NOMO-1 (cell line): ENCODE data around the gene PI16.
"Not testable (repeated sequence)": the region's sequence is repeated elsewhere in the genome, so short reads cannot be mapped to it uniquely, and the experiment has no call there.

ENCODE experiments used
- DNase-seq, 2 experiments: peaks; one replicate each; lab custom pipeline; 2025; ENCODE audit not compliant: unreplicated experiment in 2 of 2; lab: John Stamatoyannopoulos, UW

Gene PI16

GRCh38 chr6:36927691-36928546 is 26.6 kb upstream of the PI16 start:
- DNase-seq, result no peak

DNA sequence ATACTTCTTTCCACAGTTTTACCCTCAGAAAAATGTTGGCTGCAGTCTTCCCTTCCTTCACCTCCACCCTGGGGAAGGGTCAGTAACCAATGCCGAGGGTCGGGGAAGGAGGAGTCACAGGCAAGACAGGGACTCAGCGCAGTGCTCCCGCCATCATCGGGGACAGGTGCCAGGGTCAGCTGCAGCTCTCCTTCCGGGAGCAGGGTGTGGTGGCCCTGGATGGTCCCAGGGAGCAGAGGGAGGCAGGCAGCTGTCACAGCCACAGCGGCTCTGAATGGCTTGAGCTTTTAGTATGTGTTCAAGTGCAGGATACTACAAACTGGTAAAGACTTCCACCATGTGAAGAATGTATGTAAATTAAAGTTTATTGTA is 26.0 kb upstream of the PI16 start:
- DNase-seq, result no peak

GRCh38 chr6:36929152-36929551 is 25.4 kb upstream of the PI16 start:
- no peak for DNase-seq

- DNase-seq, result no peak
Measured at GRCh38 chr6:36929607-36930006, 24.9 kb upstream of the PI16 start.

DNA sequence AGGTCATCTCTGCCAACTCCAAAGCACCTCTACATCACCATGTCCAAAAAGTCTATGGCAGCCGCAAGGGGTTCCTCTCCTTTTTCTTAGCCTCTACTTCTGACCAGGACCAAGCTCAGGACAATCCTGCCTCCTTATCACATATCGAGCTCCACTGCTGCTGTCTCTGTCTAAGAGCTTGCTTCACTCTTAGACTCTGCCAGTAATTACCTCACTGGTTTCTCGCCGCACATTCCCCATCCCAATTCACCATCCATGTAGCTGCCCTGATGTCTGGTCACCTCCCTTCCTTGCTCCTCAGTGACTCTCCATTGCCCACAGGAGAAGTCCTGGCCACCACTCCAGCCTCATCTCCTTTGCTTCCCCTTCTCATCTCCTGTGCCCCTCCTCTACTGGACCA is 24.1 kb upstream of the PI16 start:
- DNase-seq, result no peak

DNA sequence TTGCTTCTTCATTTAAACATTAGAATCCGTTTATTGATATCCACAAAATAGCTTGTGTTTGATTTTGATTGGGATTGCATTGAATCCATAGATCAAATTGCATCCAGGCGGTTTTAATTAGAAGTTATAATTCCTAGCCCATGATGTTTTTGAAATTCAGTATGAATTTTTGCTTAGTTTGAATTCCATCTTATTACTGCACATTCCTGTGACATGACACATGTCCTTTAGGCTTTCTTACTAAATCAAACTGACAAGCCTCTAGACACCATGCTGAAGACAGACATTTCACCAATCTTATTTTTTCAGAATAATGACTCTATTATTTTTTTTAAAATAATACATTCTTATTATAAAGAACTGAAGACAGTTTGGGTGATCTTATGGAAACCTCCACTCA is 21.4 kb upstream of the PI16 start:
- no peak for DNase-seq

DNA sequence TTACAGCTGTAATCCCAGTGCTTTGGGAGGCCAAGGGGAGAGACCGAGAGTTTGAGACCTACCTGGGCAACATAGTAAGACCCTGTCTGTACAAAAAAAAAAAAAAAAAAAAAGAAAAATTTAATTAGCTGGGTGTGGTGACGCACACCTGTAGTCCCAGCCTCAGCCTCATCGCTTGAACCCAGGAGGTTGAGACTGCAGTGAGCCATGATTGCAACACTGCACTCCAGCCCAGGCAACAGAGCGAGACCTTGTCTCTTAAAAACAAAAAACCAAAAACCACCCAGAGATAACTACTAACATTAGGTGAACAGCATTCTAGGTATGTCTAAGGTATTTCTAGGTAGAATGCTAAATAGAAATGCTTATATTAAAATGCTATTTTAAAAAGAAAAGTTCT is 21.0 kb upstream of the PI16 start:
- no peak for DNase-seq

GRCh38 chr6:36934901-36935300 is 19.6 kb upstream of the PI16 start:
- DNase-seq, result no peak

- DNase-seq, result no peak
Measured at GRCh38 chr6:36936824-36937223, 17.7 kb upstream of the PI16 start.

- no peak for DNase-seq
Measured at GRCh38 chr6:36937896-36938295, 16.6 kb upstream of the PI16 start.

GRCh38 chr6:36938536-36938935 is 16.0 kb upstream of the PI16 start:
- no peak for DNase-seq

- DNase-seq, result not testable (repeated sequence)
Measured at GRCh38 chr6:36939005-36939404, 15.5 kb upstream of the PI16 start.

GRCh38 chr6:36940027-36940426 is 14.5 kb upstream of the PI16 start:
- no peak for DNase-seq

GRCh38 chr6:36941561-36941960 is 13.0 kb upstream of the PI16 start:
- DNase-seq, result not testable (repeated sequence)

DNA sequence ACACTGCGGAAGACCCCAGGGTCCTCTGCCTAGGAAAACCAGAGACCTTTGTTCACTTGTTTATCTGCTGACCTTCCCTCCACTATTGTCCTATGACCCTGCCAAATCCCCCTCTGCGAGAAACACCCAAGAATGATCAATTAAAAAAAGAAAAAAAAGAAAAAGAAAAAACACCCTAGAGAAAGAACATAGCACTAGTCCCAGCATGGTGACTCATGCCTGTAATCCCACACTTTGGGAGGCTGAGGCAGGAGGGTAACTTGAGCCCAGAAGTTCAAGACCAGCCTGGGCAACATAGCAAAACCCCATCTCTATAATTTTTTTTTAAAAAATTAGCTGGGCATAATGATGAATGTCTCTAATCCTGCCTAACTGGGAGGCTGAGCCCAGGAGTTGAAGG is 12.2 kb upstream of the PI16 start:
- DNase-seq, result not testable (repeated sequence)

DNA sequence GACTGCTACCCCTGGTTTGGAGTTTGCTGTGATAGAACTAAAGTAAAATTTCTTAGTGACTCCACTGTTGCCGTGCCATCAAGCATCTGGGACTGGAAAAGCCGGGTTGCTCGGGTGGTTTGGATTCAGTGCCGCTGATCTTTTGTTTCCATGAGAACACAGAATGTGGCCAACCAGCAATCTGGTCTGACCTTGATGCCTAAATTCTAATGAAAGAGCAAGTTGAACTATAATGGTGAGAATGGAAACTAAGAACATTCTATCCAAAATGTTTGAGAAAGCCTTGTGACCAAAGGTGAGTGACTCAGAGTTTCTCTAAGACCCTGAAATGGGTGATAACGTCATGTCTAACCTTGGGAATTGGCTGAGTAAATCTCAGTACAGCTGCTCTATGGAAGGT is 9.9 kb upstream of the PI16 start:
- no peak for DNase-seq

GRCh38 chr6:36945301-36945700 is 9.2 kb upstream of the PI16 start:
- DNase-seq, result no peak

DNA sequence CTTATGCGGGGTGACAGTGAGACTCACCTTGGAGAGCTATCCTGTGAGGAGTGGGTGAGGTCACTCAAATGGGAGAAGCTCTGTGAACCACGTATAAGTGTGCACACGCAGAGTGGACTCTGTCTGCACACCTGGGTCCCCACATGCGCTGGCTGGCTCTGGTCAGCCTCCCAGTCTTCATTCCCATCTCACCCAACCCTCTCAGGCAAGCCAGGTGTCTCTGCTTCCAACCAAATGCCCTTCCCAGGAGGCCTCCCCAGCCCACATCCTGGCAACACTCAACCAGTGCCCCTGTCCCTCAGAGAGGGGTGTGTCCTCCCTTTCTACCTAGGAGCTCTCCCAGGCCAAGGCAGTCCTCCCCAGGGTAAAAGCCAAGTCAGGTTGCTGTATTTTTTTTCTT is 8.0 kb upstream of the PI16 start:
- no peak for DNase-seq

- DNase-seq, result no peak
Measured at GRCh38 chr6:36947570-36948351, 6.8 kb upstream of the PI16 start.

GRCh38 chr6:36949076-36949475 is 5.5 kb upstream of the PI16 start:
- DNase-seq, result not testable (repeated sequence)

DNA sequence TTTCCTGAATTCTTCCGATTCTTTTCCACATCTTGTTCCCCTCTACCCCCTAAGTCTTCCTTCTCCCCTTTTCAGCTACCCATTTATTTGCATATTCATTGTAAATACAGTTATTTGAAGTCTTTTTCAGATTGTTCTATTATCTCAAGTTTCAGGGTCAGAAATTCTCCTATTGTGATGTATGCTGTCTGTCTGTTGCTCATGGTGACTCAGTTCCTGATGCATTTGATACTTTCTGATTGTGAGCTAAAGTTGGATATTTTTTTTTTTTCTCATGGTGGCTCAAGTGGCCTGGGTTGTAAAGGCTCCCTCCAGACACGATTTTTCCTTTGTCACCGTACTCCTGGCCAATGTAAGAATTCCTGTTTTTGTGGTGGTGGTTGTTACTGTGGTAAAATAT is 4.9 kb upstream of the PI16 start:
- no peak for DNase-seq

DNA sequence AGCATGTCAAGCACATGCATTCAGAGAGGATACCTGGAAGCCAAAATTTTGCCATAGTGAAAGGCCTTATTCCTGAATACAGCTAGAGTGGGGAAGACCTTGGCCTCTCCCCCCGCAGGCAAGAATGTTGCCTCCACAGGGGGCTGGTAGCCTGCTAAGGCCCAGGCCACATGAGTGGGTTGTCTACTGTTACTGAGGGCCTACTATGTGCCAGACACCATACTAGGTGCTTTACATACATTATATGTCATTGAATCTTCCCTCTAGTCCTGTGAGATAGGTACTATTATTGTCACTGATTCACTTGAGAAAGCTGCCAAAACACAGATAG is 642 bp upstream of the PI16 start:
- DNase-seq, result no peak
